T-helper 2 cell treated with Interferon-gamma antibody and Interleukin-4, amounts not matched to agents 100 ng/mL and 5 ng/mL, for 36 hours (primary cell): ENCODE results near the gene DDX24. TPM values are rescaled to one million over a fixed set of nuclear protein-coding genes. Genes with fewer than 3 reads are reported as not detected.

Experiments used
- intact Hi-C: fragments of 100-400 bp; cut with micrococcal nuclease; formaldehyde crosslinking; loops from one replicate; pipeline ENCODE4 v1.15.1; 2023
- total RNA-seq: library from RNA; stranded (reverse); gene quantifications from 2 replicates; pipeline ENCODE4 v1.2.3, GENCODE V29; 2022

Gene DDX24
- total RNA-seq, 1 donor from 2014 or later: 192 TPM

GRCh38 chr14:94115058-94115591, 34.1 kb upstream of the DDX24 start:
- intact Hi-C loops: no loop called here

GRCh38 chr14:94114589-94115057, 33.6 kb upstream of the DDX24 start:
- intact Hi-C loops: no loop called here

- intact Hi-C loops: no loop called here
Observed at GRCh38 chr14:94113908-94114588, 33.0 kb upstream of the DDX24 start.

GRCh38 chr14:94113490-94113889, 32.5 kb upstream of the DDX24 start:
- intact Hi-C loops: no loop called here

- intact Hi-C loops: no loop called here
Observed at GRCh38 chr14:94113073-94113472, 32.1 kb upstream of the DDX24 start.

- intact Hi-C loops: no loop called here
Observed at GRCh38 chr14:94112513-94113063, 31.6 kb upstream of the DDX24 start.

GRCh38 chr14:94111276-94112095, 30.5 kb upstream of the DDX24 start:
- intact Hi-C loops: no loop called here

- intact Hi-C loops: no loop called here
Observed at GRCh38 chr14:94110552-94111181, 29.7 kb upstream of the DDX24 start, which contains the start of gene IFI27. Gene IFI27, plus strand, starts transcription at chr14:94110736.

GRCh38 chr14:94109915-94110250, 28.9 kb upstream of the DDX24 start:
- intact Hi-C loops: no loop called here

- intact Hi-C loops: no loop called here
Observed at GRCh38 chr14:94104731-94105130, 23.7 kb upstream of the DDX24 start.

- intact Hi-C loops: no loop called here
Observed at GRCh38 chr14:94103554-94104150, 22.6 kb upstream of the DDX24 start.

- intact Hi-C loops: no loop called here
Observed at GRCh38 chr14:94102768-94103482, 21.9 kb upstream of the DDX24 start.

GRCh38 chr14:94101748-94102147, 20.7 kb upstream of the DDX24 start:
- intact Hi-C loops: no loop called here

- intact Hi-C loops: no loop called here
Observed at GRCh38 chr14:94100847-94101246, 19.8 kb upstream of the DDX24 start.

GRCh38 chr14:94099006-94099405, 18.0 kb upstream of the DDX24 start:
- intact Hi-C loops: no loop called here

GRCh38 chr14:94098326-94098992, 17.5 kb upstream of the DDX24 start:
- intact Hi-C loops: no loop called here

- intact Hi-C loops: no loop called here
Observed at GRCh38 chr14:94097091-94097490, 16.1 kb upstream of the DDX24 start.

- intact Hi-C loops: no loop called here
Observed at GRCh38 chr14:94093418-94093817, 12.4 kb upstream of the DDX24 start.

GRCh38 chr14:94089479-94089878, 8.5 kb upstream of the DDX24 start:
- intact Hi-C loops: no loop called here

- intact Hi-C loops: no loop called here
Observed at GRCh38 chr14:94088516-94088915, 7.5 kb upstream of the DDX24 start.
